Astrocyte (in vitro differentiated cells and primary cell): ENCODE data around the gene PI4K2A. TPM values are rescaled to one million over a fixed set of nuclear protein-coding genes. Genes with fewer than 3 reads are reported as not detected.
"Not testable (repeated sequence)": the region's sequence is repeated elsewhere in the genome, so short reads cannot be mapped to it uniquely, and the experiment has no call there.

Experiments
- DNase-seq: peaks from one replicate; pipeline ENCODE4 v3.0.0-alpha.2; 2010; ENCODE audit warnings: low read depth
- FAIRE-seq: peaks from 2 replicates; lab custom pipeline; 2011; peaks lifted over from hg19 to GRCh38; lab: Jason Lieb, UNC
- H2AFZ ChIP-seq: 2 replicates; pipeline ENCODE4 v1.6.0; 2012; ENCODE audit warnings: low read depth, low read length, inconsistent platforms
- H3K27ac ChIP-seq: 2 replicates; pipeline ENCODE4 v1.5.1; 2011; ENCODE audit warnings: low read depth, low read length, inconsistent platforms
- H3K27me3 ChIP-seq: 2 replicates; pipeline ENCODE4 v1.6.0; 2011; ENCODE audit warnings: low read length, inconsistent platforms; ENCODE audit not compliant: insufficient read depth
- H3K36me3 ChIP-seq: 2 replicates; pipeline ENCODE4 v1.5.1; 2011; ENCODE audit warnings: low read length, inconsistent platforms; ENCODE audit not compliant: insufficient read depth
- H3K4me1 ChIP-seq: 2 replicates; pipeline ENCODE4 v1.5.1; 2011; ENCODE audit warnings: low read length, inconsistent platforms; ENCODE audit not compliant: insufficient read depth
- H3K4me2 ChIP-seq: 2 replicates; pipeline ENCODE4 v1.6.0; 2012; ENCODE audit warnings: low read length, inconsistent platforms
- H3K4me3 ChIP-seq: 2 replicates; pipeline ENCODE4 v1.5.1; 2011; ENCODE audit warnings: low read depth, mild to moderate bottlenecking, low read length, inconsistent platforms; ENCODE audit not compliant: insufficient read depth
- H3K79me2 ChIP-seq: 2 replicates; pipeline ENCODE4 v1.6.0; 2012; ENCODE audit warnings: mild to moderate bottlenecking, low read length, inconsistent platforms; ENCODE audit not compliant: insufficient read depth
- H3K9ac ChIP-seq: 2 replicates; pipeline ENCODE4 v1.6.0; 2012; ENCODE audit warnings: mild to moderate bottlenecking, low read length, inconsistent platforms
- H3K9me3 ChIP-seq: 2 replicates; pipeline ENCODE4 v1.5.1; 2012; ENCODE audit warnings: low read depth, mild to moderate bottlenecking, low read length, inconsistent platforms; ENCODE audit not compliant: insufficient read depth
- H4K20me1 ChIP-seq: 2 replicates; pipeline ENCODE4 v1.6.0; 2012; ENCODE audit warnings: low read length, inconsistent platforms; ENCODE audit not compliant: insufficient read depth
- H3K27ac Mint-ChIP-seq: one replicate; pipeline ENCODE4 v1.8.0; 2021; ENCODE audit warnings: mild to moderate bottlenecking, mixed read lengths; ENCODE audit not compliant: unreplicated experiment
- H3K27me3 Mint-ChIP-seq: one replicate; pipeline ENCODE4 v1.8.0; 2021; ENCODE audit warnings: low read depth, mixed read lengths; ENCODE audit not compliant: unreplicated experiment
- H3K36me3 Mint-ChIP-seq: one replicate; pipeline ENCODE4 v1.8.0; 2021; ENCODE audit warnings: low read depth, mixed read lengths; ENCODE audit not compliant: unreplicated experiment
- H3K4me1 Mint-ChIP-seq: one replicate; pipeline ENCODE4 v1.8.0; 2021; ENCODE audit warnings: low read depth, mixed read lengths; ENCODE audit not compliant: unreplicated experiment
- H3K4me3 Mint-ChIP-seq: one replicate; pipeline ENCODE4 v1.8.0; 2021; ENCODE audit warnings: mild to moderate bottlenecking, moderate library complexity, mixed read lengths; ENCODE audit not compliant: unreplicated experiment
- H3K9me3 Mint-ChIP-seq: one replicate; pipeline ENCODE4 v1.8.0; 2021; ENCODE audit warnings: mild to moderate bottlenecking, mixed read lengths; ENCODE audit not compliant: unreplicated experiment
- CTCF ChIP-seq: IDR thresholded peaks from 2 replicates; pipeline ENCODE4 v1.5.1; 2011; ENCODE audit warnings: low read depth, mild to moderate bottlenecking, inconsistent platforms, low read length, moderate library complexity; ENCODE audit not compliant: insufficient read depth
- EZH2 ChIP-seq: IDR thresholded peaks from 2 replicates; pipeline ENCODE4 v1.6.1; 2012; ENCODE audit warnings: mild to moderate bottlenecking, low read length, inconsistent platforms; ENCODE audit not compliant: insufficient read depth
- total RNA-seq: library from RNA; stranded (reverse); gene quantifications from 2 replicates; pipeline ENCODE4 v1.2.1, GENCODE V29; 2021

The PI4K2A gene
- total RNA-seq, 1 donor from 2014 or later = 37.8 TPM

- Histone ChIP-seq H3K9me3 (no peaks in the 10 kb centered on the region), H3K9ac (no peak overlapping the region), H3K4me1 (peaks cover 17% of the 10 kb centered on the region), H3K4me2 (no peak overlapping the region), H4K20me1 (peaks cover 4% of the 10 kb centered on the region), H3K4me3 (no peak overlapping the region), H3K79me2 (no peaks in the 10 kb centered on the region), H3K27ac (no peak overlapping the region), H3K27me3 (no peaks in the 10 kb centered on the region), H2AFZ (no peak overlapping the region), H3K36me3 (peaks cover 3% of the 10 kb centered on the region)
- Mint-ChIP-seq H3K27ac (no peak overlapping the region), H3K27me3 (no peaks in the 10 kb centered on the region), H3K4me1 (peaks cover 10% of the 10 kb centered on the region), H3K4me3 (no peak overlapping the region), H3K9me3 (no peaks in the 10 kb centered on the region), H3K36me3 (peaks cover 7% of the 10 kb centered on the region)
- DNase-seq = no peak
- TF ChIP-seq CTCF (no peak), EZH2 (no peak)
- no peak for FAIRE-seq
Observed at GRCh38 chr10:97682042-97682441, 41.6 kb downstream of the PI4K2A start.

GRCh38 chr10:97683556-97684367 lies 43.3 kb downstream of the PI4K2A start:
- DNase-seq (peak; percentile 35), FAIRE-seq (no peak)
- no peak for TF ChIP-seq CTCF
- no peak for TF ChIP-seq EZH2
- Histone ChIP-seq H3K27ac (no peak overlapping the region), H4K20me1 (no peaks in the 10 kb centered on the region), H3K4me1 (peaks cover 31% of the 10 kb centered on the region), H3K9ac (no peak overlapping the region), H2AFZ (no peak overlapping the region), H3K79me2 (no peaks in the 10 kb centered on the region), H3K9me3 (no peaks in the 10 kb centered on the region), H3K4me3 (no peak overlapping the region), H3K4me2 (peak overlapping the region; percentile 38), H3K27me3 (no peaks in the 10 kb centered on the region), H3K36me3 (no peaks in the 10 kb centered on the region)
- Mint-ChIP-seq H3K27ac (peak overlapping the region; percentile 41), H3K4me3 (no peak overlapping the region), H3K4me1 (peaks cover 14% of the 10 kb centered on the region), H3K9me3 (no peaks in the 10 kb centered on the region), H3K27me3 (no peaks in the 10 kb centered on the region), H3K36me3 (no peaks in the 10 kb centered on the region)

DNA sequence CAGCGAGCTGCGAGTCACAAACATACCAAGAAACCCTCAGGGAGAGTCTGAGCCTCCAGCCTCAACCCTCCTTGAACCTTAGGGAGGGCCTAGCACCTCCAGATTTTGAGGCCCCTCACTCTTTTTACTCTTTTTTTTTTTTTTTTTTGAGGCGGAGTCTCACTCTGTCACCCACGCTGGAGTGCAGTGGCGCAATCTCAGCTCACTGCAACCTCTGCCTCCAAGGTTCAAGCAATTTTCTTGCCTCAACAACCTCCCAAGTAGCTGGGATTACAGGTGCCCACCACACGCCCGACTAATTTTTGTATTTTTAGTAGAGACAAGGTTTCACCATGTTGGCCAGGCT lies 43.9 kb downstream of the PI4K2A start:
- H3K36me3 Mint-ChIP-seq, H3K36me3 ChIP-seq, H2AFZ ChIP-seq, H3K9me3 ChIP-seq, H3K4me2 ChIP-seq, H3K4me3 ChIP-seq, FAIRE-seq, H3K4me3 Mint-ChIP-seq, H3K27me3 ChIP-seq, DNase-seq, H4K20me1 ChIP-seq, H3K79me2 ChIP-seq, H3K9ac ChIP-seq, H3K27me3 Mint-ChIP-seq, H3K9me3 Mint-ChIP-seq, H3K27ac ChIP-seq: not testable (repeated sequence)
- peak overlapping the region; percentile 41 for H3K27ac Mint-ChIP-seq
- peaks cover 14% of the 10 kb centered on the region for H3K4me1 Mint-ChIP-seq
- peaks cover 33% of the 10 kb centered on the region for H3K4me1 ChIP-seq
